GM21737 (cell line): ENCODE measurements around the gene PDF.
"Not testable (repeated sequence)": the region's sequence is repeated elsewhere in the genome, so short reads cannot be mapped to it uniquely, and the experiment has no call there.

ENCODE experiments used
- ATAC-seq: cut with Tn5 transposase; IDR thresholded peaks from one replicate; pipeline ENCODE4 v1.9.1; 2021; ENCODE audit warnings: mild to moderate bottlenecking, moderate library complexity; ENCODE audit not compliant: unreplicated experiment

Gene PDF

DNA sequence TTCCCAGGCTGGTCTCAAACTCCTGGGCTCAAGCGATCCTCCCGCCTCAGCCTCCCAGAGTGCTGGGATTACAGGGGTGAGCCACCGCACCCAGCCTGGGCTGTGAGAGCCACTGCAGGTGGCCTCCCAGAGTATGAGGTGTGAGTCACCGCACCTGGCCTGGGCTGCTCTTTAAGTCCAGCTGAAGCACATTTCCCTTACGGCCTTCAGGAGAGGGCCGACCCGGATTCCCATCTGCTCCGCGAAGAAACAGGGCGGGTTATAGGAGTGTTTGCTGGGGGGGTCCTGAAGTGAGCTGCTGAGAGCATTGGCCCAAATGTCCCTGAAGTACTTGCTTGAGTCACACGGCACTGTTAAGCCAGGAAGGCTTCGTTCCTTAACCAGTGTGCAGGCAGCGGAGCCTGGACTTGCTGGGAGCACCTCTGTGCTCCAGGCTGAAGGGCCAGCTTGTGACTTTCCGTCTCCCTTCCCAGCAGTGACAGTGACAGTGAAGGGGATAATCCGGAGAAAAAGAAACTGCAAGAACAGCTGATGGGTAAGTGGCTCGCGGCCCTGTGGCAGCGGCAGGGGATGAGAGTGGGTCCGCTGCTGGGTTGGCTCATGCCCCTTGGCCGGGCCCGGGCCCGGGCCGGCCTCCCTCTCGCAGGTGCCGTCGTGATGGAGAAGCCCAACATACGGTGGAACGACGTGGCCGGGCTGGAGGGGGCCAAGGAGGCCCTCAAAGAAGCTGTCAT lies 12.0 kb downstream of the PDF start:
- ATAC-seq = no peak

DNA sequence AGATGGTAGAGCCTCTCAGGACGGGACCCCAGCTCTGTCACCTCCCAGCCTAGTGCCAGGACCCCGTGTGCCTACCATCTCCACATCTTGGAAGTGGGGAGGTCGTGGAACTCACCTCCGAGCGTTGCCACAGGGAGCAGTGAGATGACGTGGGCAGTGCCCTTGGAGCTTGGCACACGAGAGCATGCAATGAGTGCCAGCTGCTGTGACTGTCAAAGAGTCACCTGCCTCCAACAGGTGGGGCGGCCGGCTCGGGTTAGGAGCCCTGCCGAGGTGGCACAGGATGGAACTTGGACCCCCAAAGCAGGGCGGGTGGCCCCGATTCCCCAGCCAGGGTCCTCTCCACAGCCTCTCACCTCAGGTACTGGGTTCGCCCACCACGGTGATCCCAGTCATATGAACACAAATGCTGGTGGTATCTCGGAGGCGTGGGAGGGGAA lies 13.8 kb downstream of the PDF start:
- ATAC-seq = no peak

DNA sequence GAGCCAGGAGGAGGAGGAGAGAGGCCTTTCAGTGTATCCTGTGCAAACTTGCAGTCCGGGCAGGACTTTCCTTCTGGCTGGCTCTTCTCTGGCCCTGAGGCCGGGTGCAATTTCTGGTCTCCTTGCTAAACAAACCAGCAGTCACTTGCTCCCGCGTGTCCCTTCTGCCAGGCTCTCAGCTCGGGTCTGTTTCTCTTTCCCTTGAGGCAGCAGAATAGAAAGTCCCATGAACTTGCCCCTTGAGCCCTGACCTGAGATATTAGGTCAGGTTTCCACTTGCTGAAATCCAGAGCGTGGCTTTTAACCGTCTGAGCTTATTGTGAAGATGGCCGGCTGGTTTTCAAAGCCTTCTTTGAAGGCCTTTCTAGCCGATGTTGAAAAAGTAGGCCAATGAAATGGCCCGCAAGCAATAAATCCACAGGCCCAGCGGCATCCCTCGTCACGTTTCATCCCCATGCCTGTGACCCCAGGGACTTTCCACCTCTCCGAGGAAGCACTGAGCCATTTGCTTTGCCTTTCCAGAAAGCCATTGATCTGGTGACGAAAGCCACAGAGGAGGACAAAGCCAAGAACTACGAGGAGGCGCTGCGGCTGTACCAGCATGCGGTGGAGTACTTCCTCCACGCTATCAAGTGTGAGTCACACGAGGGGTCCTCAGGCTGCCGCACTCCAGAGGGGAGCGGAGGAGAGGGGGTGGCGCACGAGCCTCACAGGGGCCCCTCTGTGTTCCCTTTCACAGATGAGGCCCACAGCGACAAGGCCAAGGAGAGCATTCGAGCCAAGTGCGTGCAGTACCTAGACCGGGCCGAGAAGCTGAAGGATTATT lies 14.7 kb downstream of the PDF start:
- no peak for ATAC-seq

DNA sequence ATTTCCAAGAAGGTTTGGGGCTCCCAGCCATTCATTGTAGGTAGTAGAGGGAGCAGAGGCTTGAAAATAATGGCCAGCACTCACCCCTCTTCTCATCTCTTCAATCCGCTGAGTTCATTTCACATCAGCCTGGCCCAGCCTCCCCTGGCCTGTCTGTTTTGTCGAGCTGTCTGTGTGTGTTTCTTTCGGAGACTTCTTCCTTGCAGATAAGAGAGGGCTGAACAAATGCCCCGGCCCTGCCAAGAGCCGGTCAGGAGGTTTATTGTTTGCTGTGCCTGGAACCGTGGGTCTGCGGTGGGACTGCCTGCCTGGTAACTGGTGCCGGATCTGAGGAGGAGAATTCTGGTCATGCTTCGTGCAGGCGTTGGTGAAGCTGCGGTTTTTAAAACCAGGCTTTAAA lies 15.9 kb downstream of the PDF start:
- ATAC-seq = no peak

DNA sequence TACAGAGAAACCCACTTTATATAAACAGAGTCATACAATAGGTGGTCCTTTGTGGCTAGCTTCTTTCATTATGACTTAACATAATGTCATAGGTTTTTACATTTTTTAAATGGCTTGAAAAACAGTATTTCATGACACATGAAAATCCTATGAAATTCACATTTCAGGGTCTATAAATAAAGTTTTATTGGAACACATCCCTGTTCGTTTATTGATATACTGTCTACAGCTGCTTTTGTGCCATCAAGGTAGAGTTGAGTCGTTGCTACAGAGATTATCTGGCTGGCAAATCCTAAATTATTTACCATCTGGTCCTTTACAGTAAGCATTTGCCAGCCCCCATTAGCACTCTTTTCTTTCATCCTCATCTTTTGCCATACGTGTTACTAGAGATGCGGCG lies 16.9 kb downstream of the PDF start:
- no peak for ATAC-seq

DNA sequence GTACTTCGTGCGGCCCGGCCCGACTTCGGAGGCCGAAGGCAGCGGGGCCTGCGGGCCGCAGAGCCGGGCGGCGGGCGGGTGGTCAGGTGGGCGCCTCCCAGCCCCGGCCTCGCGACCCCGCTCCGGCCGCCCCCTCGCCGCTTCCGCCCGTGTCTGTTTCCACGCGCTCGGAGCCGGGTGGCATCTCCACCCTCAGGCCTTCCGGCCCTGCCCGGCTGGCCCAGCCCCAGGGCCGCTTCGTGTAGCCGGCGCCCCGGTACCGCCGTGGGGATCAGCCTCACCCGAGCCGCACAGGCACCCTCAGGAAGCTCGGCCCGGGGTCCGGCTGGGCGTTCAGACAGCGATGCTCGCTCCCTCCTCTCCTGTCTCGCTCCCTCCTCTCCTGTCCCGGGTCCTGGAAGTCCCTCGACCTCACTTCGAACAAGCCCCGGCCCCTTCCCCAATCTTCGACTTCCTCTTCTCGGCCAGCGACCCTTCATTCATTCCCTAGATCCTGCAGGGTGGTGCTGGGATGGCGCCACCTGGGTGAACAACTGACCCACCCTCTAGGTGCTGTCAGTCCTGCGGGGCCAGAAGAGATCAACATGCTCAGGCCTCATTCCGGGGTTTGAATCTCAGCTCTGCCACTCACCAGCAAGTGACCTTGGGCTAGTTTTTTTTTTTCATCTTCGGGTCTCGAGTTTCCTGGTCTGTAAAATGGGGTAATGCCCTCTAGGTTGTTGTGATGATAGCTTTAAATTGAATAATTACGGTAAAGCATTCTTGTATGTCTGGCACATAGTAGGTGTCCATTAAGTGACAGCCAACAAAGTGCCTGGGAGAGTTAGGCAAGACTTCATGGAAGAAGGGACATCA lies 18.6 kb downstream of the PDF start:
- ATAC-seq = peak; percentile 40

DNA sequence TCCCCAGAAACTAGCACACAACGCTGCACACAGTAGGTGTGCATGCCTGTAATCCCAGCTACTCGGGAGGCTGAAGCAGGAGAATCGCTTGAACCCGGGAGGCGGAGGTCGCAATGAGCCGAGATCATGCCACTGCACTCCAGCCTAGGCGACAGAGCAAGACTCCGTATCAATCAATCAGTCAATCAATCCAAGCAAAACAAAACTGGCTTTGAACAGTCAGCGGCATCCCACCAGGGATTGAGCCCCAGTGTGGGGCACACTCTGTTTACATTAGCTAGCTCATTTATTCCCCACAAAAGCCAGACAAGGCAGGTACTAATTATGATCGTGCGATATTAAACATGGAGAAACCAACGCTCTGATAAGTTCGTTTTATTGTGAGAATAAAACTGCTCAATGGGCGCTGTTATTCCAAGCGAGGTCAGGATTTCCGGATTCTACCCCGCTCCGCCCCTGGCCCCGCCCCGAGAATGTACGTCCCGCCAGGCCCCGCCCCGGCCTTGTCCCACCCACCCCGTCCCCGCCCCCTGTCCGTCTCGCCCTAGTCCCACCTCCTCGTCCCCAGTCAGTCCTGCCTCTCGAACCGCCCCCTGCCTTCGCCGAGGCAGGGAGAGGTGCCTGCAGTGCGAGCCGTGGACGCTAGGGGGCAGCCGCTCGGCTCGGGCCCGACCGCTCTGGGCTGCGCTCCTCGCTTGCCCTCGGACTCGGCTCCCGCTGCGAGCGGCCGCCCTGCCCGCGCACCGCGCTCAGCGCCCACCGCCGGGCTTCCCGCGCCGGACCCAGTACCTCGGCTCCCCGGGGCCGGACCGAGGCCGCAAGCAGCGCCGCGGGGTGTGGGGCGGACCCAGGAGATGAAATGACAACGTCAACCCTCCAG lies 19.5 kb downstream of the PDF start, which contains the start of gene VPS4A:
TSS of gene VPS4A (plus strand) at position 698 of the 880 bp plus-strand sequence. CDS start at position 860, 162 bp downstream.
- peak; percentile 92 for ATAC-seq

DNA sequence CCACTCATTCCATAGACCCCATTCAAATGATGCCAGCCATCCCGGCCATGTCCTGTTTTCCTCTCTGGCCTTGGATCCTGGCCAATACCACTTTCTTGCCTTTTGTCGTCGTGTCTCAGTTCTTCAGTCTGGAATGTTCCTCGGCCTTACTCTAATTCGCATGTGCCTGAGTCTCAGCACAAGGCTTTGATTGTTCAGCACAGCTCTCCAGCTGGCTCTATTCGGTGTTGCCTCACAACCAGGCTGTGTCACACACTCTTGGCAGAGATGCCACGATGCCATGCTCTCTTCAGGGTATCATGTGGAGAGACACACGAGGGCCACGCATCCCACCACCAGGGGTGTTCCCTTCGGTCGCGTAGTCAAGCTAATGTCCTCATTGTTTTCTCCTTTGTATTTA lies 21.1 kb downstream of the PDF start:
- ATAC-seq = no peak

DNA sequence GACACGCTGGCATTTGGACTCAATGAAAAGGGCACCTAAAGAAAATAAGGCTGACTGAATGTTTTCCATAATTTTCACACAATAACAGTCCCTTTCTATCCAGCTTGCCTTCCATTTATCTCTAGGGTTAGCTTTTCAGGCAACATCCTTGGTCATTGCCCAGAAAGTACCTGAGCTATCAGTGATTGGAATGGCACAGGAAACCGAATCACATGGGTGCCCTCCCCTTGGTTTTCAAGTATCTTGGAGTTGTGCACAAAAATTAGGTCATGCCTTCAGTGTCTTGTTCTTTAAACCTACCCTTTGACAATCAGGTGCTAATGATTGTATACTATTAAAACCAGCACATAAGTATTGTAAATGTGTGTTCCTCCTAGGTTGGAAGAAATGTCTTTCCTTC lies 22.5 kb downstream of the PDF start:
- no peak for ATAC-seq

DNA sequence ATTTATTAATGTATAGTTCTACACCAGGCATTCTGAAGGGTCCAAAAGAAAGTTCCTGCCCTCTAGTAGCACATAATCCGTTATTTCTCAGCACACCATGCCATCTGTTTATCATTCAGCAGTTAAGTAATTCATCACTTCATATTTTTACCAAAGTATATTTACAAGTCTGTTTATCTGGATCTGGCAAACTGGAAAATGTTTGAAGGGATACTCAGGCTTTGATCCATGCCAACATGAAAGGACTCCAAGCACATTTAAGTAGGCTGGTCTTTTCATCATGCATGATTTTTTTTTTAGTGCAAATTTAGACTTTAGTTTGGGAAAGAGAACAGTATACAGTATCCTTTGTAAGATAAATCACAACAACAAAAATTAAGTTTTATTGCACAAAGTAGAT lies 23.3 kb downstream of the PDF start:
- no peak for ATAC-seq

DNA sequence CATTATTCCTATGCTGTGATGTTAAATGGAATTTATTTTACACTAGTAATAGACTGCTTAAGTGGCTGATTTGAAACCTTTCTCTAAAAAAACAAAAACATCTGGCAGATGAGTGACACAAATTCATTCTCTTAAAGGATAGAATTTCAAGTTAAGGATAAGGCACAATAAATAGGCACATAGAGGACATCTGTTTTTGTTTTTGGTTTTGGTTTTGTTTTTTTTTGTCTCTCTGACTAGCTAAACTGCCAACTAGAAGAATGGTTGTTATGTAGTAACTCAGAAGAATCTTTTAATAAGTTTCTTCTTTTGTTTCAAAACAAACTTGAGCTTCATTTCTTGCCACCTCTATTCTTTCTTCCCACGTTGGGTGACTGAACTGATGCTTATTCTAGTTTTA lies 24.4 kb downstream of the PDF start:
- no peak for ATAC-seq

DNA sequence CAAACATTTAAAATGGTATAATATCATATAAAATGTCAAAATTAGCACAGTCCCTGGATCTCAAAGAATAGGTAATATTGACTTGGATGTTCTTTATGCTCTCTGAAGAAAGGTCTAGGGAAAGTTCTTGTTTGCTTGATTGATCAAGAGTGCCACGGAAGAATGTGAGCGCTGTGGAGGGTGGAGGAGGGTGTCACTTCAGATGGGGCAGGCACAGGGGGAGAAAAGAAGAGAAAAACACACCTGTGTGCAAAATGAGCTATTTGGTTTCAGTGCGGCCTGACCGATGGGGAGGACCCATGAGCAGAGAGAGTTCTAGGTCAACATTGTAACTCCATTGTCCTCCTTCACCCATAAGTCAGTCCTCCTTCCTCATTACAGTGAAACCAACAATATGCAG lies 28.1 kb downstream of the PDF start:
- no peak for ATAC-seq

DNA sequence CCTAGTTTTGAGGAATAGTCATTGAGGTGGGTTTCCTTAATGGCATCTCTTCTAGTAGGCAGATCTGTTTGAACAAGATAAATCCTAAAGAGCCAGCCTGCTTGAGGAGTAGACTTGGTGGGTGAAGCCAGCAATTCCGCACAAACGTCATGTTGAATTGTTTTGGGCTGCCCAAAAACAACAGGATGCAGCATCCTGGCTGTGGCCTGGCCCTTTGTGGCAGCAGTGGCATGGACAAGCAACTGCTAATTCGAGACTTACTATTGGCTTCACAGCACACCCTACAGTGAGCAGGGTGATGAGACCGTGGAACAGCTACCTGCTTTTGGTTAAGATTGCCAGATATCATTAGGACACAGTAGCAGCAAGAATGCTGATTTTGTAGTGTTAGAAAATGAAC lies 28.5 kb downstream of the PDF start:
- no peak for ATAC-seq

DNA sequence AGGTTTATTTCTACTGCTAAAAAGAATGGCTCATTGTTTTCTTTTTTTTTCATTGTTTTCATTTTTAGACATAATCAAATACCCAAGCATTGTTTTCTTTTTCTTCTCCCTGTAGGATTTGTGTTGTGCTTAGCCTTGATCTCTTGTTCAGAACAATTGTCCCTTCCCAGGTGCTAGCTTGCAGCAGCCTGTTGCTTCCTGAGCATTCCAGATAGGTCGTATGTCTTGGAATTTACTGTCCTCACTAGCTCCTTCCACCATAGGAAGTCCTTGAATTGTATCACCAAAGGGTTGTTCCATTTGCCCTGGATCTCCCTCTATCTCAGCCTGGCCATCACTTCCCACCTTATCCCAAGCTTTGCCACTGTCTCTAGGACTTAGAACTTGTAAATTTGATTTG lies 29.2 kb downstream of the PDF start:
- no peak for ATAC-seq

DNA sequence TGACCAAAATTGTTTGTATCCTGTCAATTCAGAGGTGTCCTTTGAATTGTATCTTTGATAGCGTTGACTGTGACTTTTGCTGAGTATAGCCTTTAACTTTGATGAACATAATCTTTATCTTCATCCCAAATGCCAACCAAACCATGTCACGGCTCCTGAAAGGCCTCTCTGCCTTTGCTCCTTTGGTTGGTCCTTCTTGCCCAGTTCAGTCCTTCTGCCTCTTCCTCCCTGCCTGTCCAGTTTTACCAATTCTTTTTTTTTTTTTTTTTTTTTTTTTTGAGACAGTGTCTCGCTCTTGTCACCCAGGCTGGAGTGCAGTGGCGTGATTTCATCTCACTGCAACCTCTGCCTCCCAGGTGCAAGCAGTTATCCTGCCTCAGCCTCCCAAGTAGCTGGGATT lies 32.1 kb downstream of the PDF start:
- no peak for ATAC-seq

DNA sequence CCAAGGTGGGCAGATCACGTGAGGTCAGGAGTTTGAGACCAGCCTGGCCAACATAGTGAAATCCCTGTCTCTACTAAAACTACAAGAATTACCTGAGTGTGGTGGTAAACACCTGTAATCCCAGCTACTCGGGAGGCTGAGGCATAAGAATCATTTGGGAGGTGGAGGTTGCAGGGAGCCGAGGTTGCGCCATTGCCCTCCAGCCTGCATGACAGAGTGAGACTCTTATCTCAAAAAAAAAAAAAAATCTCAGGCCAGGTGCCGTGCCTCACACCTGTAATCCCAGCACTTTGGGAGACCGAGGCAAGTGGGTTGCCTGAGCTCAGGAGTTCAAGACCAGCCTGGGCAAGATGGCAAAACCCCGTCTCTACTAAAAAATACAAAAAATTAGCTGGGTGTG lies 33.6 kb downstream of the PDF start:
- ATAC-seq = not testable (repeated sequence)

DNA sequence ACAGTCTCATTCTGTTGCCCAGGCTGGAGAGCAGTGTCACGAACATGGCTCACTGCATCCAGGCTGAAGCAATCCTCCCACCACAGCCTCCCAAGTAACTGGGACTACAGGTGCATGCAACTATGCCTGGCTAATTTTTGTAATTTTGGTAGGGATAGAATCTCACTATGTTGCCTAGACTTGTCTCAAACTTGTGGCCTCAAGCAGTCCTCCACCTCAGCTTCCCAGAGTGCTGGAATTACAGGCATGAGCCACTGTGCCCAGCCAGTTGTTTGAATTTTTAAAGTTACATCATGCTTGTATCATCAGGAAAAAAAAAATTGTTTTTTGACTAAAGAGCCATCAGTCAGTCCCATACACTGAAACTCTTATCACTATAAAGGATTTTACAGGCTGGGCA lies 36.3 kb downstream of the PDF start:
- ATAC-seq = no peak

DNA sequence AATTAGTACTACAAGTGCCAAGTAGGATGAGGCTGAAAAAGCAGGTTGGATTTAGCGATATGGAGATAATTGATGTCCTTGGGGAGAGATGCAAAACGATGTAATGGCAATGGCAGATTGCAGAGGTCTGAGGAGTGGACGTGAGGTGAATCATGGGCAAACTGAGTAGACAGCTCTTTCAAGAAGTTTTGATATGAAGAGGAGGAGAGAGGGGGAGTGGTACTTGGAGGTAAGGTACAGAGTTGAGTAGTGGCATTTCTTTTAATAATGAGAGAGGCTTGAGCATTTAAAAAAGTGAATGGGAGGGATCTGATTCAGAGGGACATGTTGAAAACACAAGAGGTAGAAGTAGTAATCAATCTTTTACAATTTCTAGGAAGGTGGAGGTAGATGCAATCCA lies 37.0 kb downstream of the PDF start:
- ATAC-seq = no peak

DNA sequence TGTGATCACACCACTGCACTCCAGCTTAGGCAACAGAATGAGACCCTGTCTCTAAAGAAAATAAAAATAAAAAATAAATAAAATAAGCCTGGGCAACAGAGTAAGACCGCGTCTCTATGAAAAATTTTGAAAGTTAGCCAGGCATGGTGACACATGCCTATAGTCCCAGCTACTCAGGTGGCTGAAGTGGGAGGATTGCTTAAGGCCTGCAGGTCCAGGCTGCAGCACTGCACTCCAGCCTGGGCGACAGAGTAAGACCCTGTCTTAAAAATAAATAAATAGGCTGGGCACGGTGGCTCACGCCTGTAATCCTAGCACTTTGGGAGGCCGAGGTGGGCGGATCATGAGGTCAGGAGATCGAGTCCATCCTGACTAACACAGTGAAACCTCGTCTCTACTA lies 38.7 kb downstream of the PDF start:
- not testable (repeated sequence) for ATAC-seq

DNA sequence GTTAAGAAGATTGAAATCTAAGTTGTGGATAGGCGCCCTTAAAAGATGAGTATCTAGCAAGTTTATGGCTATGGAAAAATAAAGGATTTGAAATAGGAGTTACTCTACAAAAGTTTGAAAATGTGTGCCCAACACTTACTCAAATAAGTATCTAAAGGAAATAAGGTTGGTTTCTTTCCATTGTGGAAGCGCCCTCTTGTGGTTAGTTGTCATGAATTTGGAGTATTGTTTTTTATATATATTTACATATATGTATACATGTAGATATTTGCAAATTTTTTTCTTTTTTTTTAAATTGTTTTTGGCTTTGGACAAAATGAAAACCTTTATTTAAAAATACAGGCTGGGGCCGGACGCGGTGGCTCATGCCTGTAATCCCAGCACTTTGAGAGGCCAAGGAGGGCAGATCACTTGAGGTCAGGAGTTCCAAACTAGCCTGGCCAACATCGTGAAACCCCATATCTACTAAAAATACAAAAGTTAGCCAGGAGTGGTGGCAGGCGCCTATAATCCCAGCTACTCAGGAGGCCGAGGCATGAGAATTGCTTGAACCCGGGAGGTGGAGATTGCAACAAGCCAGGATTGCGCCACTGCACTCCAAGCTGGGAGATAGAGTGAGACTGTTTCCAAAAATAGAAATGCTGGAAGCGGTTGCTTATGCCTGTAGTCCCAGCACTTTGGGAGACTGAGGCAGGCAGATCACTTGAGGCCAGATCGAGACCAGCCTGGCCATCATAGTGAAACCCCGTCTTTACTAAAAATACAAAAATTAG lies 43.3 kb downstream of the PDF start:
- ATAC-seq = no peak
